Forelimb muscle (tissue), 1 donor: ENCODE measurements around the gene CAP2. TPM values are rescaled to one million over a fixed set of nuclear protein-coding genes. Genes with fewer than 3 reads are reported as not detected.
"Not testable (repeated sequence)": the region's sequence is repeated elsewhere in the genome, so short reads cannot be mapped to it uniquely, and the experiment has no call there.

Experiments
- DNase-seq: peaks from one replicate; pipeline ENCODE4 v3.0.0-alpha.2; 2013; ENCODE audit warnings: low read depth
- polyA plus RNA-seq: library from polyadenylated mRNA; unstranded; fragments of 120-200 nt; gene quantifications from one replicate; pipeline ENCODE4 v1.2.1, GENCODE V29; 2013; ENCODE audit not compliant: insufficient read length

The CAP2 gene
- polyA plus RNA-seq, 1 donor: 203 TPM

DNA sequence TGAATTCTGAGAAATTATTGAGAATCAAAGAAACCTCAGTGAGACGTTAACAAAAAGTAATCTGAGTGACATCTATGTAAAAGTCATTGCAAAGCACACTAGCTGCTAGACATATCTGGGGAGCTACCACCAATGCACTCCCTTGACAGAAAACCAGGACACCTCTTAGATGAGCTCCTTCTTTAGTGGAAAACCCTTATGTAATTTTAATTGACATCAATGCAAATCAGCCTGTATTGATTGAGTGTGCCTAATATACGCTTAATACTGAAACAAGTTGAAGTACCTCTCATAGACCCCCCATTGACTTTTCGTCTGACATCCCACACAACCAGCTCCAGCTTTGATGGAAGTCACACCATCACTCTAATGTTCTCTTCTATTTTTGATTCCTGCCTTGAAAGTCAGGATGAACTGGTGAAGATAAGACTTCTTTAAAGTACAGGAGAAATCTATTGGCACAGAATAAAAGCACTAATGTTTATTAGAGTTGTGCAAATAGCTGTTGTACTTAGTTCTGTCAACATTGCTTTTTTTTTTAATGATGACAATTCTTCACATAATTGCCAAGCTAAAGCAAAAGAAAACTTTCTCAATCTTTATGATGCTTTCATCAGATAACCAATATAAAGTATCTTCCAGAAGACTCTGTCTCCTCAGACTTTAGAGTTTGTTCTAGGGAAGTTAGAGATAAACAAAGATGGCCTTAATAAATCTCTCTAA is 108.7 kb downstream of the CAP2 start:
- DNase-seq: no peak

DNA sequence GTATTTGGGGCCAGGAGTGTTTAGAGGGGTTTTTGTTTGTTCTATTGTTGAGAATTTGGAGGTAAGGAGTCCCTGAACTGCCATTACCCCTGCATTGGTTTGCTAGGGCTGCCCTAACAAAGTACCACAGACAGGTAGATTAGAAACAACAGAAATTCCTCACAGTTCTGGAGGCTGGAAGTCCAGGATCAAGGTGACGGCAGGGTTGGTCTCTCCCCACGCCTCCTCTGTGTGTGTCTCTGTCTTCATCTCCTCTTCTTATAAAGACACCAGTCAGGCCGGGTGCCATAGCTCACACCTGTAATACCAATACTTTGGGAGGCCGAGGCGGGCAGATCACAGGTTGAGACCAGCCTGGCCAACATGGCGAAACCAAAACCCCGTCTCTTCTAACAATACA is 109.7 kb downstream of the CAP2 start:
- no peak for DNase-seq

DNA sequence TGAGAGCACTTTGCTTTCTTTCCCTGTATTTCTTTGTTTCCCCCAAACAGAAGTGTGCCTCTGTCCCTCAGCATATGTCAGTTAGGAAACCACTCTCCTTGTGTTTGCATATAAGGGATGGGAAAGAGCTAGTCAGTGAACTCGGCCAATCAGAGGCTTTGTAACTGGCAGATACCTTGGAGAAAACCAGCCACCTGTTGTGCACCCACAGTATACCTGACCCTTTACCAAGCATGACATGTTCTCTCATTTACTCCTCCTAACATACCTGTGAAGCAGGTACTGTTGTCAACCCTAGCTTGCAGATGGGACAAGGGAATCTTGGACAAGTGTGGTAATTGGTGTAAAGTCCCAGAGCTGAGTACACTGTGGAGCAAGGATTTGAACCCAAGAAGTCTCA is 110.6 kb downstream of the CAP2 start:
- no peak for DNase-seq

DNA sequence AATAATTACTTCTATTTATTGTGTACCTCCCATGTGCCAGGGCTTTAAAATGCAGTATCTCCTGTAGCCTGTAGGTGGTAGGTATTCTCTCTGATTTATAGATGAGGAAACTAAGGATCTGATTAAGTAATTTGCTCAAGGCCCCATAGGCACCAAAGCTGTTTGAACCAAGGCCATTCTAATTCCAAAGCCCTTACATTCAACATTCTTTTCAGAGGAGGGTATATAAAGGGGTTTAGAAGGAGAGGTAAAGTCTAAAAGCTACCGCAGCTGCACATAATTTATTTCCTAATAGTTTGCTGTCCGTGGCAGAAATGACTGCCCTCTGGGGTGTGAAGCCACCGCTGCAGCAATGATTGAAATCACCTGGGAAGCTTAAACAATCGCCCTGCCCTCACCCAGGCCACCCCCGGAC is 111.7 kb downstream of the CAP2 start:
- no peak for DNase-seq

DNA sequence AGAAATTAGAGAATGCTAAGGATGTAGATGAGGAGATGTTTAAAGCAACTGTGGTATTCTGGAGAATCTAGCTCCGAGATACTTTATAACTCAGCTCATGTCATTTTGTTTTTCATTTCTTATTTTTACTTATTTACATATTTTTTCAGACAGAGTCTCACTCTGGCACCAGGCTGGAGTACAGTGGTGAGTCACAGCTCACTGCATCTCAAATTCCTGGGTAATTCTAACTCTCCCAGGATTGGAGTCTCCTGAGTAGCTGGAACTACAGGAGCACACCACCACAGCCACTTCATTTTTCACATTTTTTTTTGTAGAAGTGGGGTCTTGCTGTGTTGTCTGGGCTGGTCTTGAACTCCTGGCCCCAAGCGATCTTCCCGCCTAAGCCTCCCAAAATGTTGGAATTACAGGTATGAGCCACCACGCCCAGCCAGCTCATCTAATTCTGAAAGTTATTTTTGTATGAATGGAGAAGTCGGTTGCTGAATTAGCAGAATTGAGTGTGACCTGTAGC is 112.4 kb downstream of the CAP2 start:
- DNase-seq: no peak

DNA sequence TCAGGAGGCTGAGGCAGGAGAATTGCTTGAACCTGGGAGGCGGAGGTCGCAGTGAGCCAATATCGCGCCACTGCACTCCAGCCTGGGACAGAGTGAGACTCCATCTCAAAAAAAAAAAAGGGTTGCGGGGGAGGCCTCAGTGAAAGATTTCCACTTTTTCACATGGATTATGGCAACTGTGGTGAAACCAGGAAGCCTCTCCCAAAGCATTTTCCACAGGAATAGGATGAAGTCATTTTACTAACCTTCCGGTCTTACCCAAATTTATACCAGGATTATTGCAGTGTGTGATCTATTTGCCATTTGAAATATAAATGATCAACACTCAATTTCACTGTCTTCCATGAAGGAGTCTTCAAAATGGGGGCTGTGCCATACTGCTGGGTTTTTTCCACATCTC is 113.1 kb downstream of the CAP2 start:
- DNase-seq: no peak

DNA sequence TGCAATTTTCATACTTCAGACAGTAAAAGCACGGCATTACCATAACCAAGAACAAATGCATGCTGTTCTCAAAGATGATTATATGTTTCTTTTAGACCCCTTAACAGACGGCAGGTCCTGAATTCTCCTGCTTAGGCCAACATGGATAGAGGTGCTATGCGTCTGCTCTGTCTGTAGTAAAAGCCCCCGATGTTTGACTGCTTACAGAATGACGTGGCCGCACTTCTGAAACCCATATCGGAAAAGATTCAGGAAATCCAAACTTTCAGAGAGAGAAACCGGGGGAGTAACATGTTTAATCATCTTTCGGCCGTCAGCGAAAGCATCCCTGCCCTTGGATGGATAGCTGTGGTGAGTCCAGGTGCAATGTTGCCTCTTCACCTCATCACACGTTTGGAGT is 113.6 kb downstream of the CAP2 start:
- DNase-seq: no peak

DNA sequence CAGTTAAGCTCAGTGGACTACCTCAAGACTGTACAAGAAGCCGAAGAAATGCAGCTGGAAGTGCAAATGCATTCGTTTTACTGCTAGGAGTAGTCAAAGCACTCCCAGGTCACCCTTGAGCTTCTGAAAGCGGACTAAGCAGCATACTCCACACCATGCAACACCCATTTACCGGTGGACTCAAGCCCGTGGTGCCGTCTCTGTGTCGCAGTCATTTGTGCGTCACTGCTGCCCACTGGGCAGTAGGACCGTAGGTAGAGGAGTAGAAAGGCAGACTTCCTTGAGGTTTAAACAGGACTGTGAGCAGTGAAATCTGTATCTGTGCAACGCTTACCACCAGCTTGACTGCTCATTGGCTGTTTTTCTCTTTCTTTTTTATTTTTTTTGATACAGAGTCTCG is 117.7 kb downstream of the CAP2 start:
- DNase-seq: no peak

DNA sequence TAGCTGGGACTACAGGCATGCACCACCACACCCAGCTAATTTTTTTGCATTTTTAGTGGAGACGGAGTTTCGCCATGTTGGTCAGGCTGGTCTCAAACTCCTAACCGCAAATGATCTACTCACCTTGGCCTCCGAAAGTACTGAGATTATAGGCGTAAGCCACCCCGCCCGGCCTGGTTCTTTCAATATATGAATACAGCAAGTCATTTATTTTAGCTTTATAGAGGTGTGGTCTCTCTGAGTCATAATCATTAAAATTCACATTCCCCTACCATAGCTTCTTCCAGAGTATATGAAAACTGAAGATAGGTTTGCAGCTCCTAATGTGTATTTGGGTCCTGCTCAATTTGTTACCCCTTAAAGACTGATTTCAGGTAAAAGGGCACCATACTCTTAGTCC is 118.2 kb downstream of the CAP2 start:
- DNase-seq: no peak

DNA sequence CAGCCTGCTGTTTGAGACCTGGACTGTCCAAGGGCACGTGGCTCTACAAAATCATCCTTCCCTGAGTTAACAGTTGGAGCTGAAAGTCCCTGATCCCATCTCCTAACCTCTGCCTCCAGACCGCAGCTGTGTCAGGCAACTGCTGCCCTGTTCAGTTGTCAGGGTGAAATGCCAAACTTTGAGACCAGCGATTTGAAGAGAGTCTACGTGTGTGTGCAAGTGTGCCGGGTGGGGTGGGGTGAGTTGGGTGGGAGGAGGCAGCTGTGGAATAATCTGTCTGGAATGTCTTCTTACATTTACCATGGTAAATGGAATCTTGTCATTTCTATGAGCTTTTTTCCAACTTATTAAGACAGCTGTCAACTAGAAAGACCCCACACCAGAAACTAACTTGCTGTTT is 125.7 kb downstream of the CAP2 start:
- no peak for DNase-seq

DNA sequence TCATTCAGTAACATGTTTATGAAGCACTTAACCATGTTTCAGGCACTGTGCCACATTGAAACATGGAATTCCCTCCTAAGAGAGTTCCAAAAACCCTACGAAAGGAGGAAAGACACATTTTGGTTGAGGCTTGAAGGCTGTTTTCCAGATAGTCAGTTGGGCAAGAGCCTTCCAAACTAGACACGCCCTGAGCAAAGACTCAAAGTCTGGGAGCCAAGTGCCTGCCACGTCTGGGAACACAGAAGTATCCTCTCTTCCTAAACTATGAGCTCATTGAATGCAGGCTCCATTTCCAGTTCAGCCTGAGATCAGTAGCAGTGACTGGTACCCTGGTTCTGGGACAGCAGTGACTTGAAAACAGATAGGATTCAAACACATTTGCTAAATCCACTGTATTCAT is 132.2 kb downstream of the CAP2 start:
- no peak for DNase-seq

DNA sequence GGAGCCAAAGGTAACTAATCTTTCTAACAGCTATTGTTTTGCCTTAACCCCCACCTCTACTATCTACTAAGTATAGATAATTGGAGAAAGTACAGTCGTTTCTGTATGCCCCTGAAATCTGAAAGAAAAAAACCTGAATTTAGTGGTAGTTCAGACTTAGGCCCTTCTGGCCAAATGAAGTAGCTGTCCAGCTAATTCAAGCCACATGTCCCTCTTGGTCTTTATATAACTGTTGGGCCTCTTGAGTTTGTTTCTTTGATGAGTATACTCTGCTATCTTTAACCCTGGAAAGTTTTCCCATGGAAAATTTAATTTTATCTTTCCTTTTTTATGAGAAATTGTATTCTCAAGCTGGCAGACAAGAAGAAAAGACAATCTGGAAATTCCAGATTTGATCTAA is 133.7 kb downstream of the CAP2 start:
- DNase-seq: no peak

DNA sequence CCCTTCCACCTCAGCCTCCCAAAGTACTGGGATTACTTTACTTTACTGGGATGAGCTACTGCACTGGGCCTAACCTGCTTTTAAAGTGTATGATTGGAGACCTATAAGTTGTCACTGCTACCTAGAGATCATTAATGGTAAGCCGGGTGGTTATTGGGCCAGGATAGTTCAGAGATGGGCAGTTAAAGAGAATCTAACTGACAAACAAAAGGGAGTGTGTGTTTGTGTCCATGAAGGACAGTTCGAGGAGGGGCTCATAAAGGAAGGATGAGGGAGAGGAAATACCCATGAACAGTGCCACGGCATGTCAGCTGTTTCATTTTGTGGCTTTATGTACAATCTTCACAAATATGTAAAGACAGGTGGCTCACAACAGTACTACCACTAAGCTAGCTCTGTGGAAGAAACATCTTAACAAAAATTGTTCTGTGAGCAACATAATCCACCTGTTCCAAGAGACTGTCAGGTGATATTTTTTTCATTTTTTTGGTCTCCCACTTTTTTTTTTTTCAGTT is 137.0 kb downstream of the CAP2 start:
- DNase-seq: no peak

DNA sequence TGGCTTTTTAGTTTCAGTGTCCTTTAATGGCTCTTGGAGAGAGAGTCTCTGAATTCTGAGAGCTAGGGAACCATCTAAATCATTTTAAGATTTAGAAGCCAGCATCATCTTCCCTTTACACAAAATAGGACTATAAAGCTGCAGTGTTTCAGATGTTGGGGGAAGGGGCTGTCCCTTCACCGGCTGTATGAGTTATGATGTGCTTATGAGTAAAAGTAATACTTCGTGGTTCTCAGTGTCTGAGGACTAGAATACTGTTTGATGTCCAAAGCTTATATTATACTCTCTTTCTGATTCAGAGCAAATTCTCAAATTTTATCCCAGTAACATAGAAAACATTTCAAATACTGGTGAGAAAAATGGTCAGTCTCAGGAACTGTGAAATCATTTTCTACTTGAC is 143.2 kb downstream of the CAP2 start:
- DNase-seq: no peak

DNA sequence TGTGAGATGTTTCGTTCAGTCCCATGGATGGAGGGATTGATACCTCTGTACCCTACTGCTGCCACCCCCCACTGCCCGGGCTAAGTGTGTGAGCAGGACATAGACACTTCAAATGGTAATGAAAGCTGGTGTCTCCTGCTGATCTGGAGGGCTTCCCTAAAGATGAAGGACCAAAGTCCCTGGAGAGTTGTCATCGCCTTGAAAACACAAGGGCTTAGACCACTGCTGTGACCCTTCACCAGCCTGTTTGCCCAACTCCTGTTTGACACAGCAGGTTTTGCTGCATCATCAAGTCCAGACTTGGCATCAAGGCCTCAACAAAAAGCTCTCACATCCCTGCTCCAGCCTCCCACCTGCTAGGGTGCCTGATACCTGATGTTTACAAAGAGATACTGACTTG is 148.8 kb downstream of the CAP2 start:
- DNase-seq: no peak

DNA sequence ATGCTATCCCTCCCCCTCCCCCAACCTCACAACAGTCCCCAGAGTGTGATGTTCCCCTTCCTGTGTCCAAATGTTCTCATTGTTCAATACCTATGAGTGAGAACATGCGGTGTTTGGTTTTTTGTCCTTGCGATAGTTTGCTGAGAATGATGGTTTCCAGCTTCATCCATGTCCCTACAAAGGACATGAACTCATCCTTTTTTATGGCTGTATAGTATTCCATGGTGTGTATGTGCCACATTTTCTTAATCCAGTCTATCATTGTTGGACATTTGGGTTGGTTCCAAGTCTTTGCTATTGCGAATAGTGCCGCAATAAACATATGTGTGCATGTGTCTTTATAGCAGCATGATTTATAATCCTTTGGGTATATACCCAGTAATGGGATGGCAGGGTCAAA is 152.3 kb downstream of the CAP2 start:
- not testable (repeated sequence) for DNase-seq

DNA sequence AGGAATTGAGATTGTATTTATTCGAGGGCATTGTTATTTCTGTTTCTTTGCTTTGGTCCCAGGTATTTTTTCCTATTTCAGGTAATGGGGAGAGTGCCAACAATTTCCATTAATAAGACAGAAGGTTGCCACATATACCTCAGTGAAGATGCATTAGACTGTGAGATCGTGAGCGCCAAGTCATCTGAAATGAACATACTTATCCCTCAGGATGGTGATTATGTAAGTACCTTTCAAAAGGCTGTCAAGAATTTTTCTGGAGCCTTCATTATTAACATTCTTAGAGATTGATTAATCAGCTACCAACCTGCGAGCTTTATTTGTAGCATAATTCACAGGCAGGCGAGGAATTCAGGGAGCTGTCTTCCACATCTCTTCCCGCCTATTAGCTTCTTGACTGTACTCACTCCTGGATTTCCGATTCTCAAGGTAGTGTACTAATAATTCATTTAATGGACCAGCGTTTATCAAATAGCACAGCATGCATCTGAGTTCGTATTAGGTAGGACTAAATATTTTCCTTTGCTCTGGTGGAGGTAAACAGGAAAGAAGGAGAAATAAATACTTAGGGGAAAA is 158.1 kb downstream of the CAP2 start:
- no peak for DNase-seq

DNA sequence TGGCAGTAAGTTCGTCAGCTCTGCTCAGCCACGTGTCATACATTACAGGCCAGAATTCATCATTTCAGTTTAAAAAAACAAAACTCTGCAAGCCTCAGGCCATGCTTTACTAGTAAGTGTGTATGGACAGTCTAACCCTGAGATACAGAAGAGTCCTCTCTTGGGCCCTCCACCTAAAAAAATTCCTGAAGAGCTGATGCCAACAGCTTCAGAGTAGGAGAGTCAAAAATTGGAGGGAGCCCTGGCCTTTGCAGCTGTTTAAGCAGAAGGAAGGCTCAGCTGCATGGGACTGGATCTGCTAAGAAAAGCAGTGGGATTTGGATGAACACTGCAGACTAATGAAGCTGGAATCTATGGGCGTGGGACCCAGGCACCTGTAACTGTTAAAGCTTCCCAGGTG is 159.5 kb downstream of the CAP2 start:
- peak; percentile 9 for DNase-seq

DNA sequence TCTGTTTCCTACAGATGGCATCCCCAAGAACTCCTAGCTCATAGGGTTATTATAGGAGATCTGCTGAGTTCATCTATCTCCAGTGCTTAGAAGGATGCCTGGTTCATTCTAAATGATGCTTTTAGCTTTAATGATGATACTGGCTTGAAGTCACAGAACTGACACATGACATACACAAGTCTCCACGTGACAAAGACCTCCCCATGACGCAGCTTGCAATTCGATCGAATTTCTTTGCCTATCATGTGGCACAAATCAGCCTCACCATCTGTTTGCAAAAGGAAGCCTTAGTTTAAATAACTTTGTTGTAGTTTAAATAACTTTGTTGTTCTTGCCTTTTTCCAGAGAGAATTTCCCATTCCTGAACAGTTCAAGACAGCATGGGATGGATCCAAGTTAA is 162.6 kb downstream of the CAP2 start:
- no peak for DNase-seq

DNA sequence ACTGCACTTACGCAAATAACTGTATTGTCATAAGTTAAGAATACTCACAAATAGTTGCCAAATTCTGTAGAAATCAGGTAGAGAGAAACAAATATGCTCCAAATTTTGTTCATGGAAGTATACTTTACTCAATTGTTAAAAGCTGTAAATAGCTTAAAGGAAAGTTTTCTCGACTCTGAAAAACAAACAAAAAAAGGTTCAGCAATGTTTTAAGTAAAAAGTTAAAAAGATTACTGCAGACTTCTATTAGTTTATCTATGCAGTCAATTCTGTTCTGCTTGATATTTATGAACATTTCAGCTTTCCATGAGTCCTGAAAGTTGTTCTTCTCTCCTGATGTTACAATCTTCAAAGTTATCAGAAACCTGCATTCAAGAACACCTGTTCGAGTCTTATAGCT is 169.2 kb downstream of the CAP2 start:
- no peak for DNase-seq

DNA sequence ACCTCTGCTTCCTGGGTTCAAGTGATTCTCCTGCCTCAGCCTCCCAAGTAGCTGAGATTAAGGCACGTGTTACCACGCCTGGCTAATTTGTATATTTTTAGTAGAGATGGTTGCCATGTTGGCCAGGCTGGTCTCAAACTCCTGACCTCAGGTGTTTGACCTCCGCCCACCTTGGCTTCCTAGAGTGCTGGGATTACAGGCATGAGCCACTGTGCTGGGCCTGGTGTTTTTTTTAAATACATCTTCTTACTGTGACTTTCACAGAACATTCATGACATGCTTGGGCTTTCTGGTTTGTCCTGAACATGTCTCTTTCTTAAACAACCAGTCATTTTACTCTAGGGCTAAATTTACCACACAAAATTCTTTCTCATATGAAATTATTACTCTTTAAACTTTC is 172.0 kb downstream of the CAP2 start:
- DNase-seq: no peak

DNA sequence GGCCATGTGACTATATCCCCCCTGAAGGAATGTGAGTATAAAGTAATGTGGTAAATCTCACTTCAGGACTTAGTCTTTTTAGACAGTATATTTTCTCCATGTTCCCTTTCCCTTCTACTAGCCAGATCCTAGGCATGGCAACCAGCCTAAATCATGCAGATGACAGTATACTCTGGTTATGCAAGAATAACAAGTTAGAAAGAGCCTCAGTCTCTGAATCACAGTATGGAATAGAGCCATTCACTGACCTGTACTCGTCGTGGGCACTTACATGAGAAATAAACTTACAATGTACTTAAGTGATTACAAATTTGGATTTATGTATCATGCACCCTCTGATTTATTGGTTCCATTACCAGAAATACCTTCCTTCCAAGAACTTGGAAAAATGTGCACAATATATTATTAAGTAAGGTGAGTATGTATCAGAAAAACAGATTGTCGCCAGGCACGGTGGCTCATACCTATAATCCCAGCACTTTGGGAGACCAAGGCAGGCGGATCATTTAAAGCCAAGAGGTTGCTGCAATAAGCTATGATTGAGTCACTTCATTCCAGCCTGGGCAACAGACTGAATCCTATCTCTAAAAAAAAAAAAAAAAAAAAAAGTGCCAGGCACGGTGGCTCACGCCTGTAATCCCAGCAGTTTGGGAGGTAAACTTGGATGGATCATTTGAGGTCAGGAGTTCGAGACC is 181.6 kb downstream of the CAP2 start:
- DNase-seq: no peak

DNA sequence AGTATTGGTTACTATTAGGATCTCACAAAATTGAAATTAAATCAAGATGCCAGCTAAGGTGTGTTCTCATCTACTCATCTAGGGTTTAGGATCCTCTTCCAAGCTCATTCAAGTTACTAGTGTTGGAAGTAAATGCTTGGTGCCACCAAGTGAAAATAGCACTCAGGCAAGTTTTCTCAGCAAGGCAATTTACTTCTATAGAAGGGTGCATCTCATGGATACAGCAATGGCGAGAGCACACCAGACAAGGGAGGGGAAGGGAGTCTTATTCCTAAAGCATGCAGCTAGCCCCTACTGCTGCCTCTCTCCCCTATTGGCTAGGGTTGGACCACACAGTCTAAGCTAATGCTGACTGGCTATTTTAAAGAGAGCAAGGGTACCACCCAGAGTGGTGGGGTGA is 183.7 kb downstream of the CAP2 start:
- no peak for DNase-seq
